CD4-positive, alpha-beta T cell treated with Interleukin-1 beta for 1 hour (primary cell): Measurements from ENCODE around the gene HOXA13.

Experiments used
- DNase-seq, 2 donors: peaks; one replicate each; pipeline ENCODE4 v3.0.0-alpha.2; 2020 to 2022

The HOXA13 gene

GRCh38 chr7:27169658-27170425 lies 30.0 kb downstream of the HOXA13 start:
- DNase-seq, result no peak

GRCh38 chr7:27168265-27168947 lies 31.5 kb downstream of the HOXA13 start:
- no peak for DNase-seq

DNA sequence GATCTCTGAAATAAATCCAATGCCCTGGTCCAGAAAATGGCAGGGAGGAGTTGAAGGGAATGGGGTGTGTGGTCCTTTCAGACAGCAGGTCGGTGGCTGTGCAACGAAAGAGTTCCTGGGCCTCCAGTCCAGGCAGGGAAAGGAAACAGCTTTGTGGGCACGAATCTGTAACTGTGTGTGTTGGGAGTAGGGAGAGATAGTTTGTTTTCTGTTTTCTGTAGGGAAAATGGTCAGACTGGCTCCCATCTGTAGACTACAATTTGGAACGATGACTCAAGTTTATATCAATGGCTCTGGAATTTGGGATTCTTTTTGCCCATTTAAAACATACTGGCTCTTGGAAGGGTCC lies 32.0 kb downstream of the HOXA13 start:
- no peak for DNase-seq

GRCh38 chr7:27166531-27167505 lies 33.1 kb downstream of the HOXA13 start:
- DNase-seq, result no peak

- DNase-seq, result no peak
Measured at GRCh38 chr7:27165996-27166530, 33.8 kb downstream of the HOXA13 start.

DNA sequence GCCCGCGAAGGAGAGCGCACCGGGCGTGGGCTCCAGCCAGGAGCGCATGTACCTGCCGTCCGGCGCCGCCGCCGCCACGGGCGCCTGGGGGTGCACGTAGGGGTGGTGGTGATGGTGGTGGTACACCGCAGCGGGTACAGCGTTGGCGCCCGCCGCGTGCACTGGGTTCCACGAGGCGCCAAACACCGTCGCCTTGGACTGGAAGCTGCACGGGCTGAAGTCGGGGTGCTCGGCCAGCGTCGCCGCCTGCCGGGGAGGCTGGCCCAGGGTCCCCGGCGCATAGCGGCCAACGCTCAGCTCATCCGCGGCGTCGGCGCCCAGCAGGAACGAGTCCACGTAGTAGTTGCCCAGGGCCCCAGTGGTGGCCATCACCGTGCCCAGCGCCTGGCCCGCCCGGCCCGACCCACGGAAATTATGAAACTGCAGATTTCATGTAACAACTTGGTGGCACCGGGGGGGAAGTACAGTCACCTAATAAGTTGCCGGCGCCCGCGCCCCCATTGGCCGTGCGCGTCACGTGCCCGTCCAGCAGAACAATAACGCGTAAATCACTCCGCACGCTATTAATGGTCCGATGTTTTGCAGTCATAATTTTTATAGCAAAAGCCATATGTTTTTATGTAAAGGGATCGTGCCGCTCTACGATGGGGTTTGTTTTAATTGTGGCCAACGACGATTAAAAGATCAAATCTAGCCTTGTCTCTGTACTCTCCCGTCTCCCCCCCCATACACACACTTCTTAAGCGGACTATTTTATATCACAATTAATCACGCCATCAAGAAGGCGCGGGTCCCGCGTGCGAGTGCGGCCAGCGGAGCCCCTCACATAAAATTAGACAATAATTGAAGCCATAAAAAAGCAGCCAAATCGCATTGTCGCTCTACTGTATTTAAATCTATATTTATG lies 34.5 kb downstream of the HOXA13 start, which contains the start of gene HOXA9:
TSS of gene HOXA9 (minus strand) at position 449 of the 907 bp plus-strand sequence. CDS start at position 369, 80 bp downstream.
- DNase-seq, result peak in 1 of 2 donors; percentile 62

DNA sequence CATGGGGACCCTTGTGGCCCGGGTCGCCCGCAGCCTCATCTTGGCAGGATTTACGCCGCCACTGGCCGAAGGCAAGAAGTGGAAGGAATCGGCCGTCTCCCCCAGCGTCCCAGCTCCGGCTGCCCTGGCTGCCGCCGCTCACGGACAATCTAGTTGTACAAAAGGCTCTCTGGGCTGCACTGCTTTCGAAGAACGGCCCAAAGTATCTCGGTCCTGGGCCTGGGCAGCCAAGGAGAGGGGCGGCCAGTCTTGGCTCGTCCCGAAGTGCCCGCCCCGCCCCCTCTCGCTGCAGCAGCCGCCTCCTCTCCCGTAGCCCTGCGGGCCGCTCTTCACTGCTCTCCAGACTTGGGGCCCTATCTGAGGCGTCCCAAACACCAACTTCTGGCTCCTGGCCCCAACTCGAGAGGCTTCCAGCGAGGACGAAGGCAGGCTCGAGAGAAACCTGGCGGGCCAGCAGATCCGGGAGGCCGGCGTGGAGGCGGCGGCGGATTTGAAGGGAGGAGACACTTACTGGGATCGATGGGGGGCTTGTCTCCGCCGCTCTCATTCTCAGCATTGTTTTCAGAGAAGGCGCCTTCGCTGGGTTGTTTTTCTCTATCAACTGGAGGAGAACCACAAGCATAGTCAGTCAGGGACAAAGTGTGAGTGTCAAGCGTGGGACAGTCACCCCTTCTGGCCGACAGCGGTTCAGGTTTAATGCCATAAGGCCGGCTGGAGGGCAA lies 35.4 kb downstream of the HOXA13 start:
- DNase-seq, result no peak

DNA sequence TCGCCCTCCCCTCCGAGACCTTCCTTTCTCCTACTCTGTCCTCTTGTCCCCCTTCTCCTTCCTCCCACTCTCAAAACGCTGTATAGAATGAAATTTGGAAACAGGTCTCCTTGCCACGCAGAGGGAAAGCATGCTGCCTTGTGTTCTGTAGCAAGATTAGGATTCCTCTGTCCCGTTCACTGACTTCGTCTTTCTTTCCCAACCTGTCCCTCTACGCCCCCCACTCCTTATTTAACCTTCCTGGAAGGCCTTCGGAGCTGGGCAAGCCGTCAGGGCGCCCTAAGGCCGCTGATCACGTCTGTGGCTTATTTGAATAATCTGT lies 35.9 kb downstream of the HOXA13 start:
- no peak for DNase-seq

DNA sequence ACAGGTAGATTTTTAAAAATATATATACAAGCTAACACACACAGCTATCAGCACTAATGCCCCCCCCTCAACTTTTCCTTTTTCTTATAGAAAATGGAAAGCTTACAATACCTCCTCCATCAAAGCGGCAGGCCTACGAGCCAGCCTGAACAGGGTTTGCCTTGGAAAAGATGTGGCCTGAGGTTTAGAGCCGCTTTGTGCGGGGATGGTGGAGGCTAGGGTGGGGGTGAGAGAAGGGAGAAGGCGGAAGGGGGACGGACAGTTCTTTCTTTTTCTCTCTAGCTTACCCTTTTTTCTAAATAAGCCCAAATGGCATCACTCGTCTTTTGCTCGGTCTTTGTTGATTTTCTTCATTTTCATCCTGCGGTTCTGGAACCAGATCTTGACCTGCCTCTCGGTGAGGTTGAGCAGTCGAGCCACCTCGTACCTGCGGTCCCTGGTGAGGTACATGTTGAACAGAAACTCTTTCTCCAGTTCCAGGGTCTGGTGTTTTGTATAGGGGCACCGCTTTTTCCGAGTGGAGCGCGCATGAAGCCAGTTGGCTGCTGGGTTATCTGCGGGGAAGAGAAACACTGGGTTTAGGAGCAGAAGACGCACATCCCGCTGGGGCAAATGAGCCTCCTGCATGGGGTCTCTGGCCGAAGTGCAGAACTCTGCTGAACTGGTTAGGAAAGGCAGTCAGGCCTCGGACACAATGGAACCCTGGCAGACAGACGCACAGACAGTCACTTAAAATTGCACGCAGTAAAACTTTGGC lies 36.4 kb downstream of the HOXA13 start:
- no peak for DNase-seq

GRCh38 chr7:27162561-27163287 lies 37.2 kb downstream of the HOXA13 start:
- no peak for DNase-seq

DNA sequence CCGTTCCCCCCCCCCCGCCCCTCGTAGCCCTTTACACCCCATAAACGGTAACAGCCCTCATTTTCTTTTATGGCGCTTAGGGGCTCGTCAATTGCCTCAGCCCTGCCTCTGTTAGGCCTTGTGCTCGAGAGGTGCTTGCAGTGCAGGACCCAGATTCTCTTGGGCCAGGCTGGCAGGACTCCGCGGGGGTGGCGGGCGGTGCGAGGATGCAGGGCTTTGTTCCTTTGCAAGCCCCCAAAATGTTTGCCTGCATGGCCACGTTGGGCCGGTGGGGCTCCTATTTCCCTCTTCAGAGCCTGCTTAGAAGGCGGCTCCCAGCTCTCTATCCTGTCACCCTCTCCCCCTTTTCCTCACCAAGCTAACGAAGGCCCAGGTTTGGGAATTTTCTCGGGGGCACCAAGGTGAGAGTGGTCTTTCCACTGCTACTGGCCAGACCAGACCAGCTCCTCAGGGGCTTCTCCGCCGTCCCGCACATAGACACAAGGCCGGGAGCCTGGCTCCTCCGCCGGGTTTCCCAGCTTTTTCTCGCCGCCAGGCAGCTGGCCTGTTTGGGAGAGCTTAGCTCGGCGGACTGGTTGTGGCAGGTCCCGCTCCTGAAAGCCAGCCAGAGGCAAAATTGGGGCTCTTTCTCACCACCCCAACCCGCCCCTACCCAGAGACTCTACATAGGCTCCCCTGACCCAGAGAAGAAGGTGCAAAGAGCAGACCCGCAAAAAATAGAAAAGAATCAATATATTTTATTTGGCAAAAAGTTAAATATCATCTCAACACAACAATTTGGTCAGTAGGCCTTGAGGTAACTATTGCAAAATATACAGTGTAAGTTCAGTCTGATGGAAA lies 38.0 kb downstream of the HOXA13 start:
- DNase-seq, result no peak

GRCh38 chr7:27161214-27161720 lies 38.6 kb downstream of the HOXA13 start:
- peak in 1 of 2 donors; percentile 45 for DNase-seq

GRCh38 chr7:27160546-27161213 lies 39.2 kb downstream of the HOXA13 start:
- DNase-seq, result peak; percentile 83 to 85

GRCh38 chr7:27160145-27160545 lies 39.7 kb downstream of the HOXA13 start:
- no peak for DNase-seq

DNA sequence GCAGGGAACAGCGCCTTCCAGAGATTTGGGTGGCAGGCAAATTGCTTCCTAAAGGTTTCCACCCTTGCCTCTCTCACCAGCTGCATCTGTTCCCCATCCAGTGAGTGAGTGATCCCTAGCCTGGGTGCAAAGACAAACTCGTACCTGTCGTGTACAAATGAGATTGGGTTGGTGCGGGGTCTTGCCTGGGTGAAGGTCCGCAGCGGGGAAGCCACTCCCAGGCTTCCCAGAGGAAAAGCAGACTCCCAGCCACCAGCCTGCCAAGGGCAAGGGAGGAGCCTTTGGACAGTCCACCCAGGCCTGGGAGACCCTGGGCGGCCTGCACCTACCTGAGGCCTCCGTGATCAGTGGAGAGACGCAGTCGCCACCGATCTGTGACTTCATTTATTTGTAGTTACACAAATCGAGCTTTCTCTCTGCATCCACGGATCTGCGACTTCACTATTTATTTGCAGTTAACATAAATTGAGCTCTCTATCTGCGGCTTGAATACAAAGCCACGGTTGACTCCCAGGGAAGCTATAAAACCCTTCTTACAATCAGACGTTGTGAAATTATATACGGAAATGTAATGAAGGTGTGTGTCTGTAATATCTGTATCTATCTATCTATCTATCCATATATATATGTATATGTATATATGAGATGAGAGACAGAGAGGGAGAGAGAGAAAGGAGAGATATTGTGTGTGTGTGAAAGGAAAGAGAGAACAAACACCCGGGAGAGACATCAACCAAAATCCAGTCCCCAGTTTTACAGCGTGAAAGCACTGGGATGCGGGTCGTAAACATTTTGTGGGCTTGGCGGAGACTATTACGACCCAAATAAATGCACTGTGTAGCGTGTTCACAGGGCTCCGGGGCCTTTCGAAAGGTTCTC lies 40.4 kb downstream of the HOXA13 start:
- no peak for DNase-seq

DNA sequence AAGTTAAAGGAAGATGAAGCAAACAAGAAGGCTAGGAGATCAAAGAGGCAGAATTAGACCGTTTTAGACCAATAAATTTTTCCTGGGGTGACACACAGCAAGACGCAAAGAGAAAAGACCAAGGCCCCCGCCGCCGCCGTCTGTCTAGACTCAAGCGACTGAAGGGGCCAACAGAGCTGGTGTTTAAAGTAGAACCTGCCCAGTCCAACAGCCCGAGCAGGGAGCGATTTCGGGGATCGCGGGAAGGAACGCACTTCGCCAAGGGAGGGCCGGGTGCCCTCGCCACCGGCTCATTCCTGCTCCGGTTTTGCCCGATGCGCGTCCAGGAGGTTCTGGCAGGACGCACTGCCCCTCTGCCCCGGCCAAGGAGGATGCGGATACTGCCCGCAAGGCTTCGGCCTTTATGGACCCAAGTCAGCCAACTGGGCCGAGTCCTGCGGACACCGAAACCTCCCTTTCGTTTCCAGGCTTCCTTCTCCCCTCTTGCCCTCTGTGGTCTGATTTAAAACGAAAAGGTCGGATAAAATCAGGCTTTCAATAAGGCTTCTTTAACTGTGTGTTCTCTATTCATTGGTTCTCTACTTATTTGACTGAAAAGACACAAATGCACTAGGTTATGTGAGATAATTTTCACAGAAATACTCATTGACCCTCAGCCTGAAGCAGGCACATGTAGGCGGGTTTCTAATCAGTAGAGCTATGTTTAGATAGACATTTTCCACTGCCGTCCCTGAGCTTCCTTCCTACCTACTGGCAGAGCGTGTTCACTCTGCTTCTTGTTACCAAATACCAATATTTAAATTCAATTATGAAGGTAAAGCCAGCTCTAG lies 41.2 kb downstream of the HOXA13 start:
- DNase-seq, result no peak
